Spleen (tissue), 11 donors: ENCODE data around the gene GLUD2. TPM values are rescaled to one million over a fixed set of nuclear protein-coding genes. Genes with fewer than 3 reads are reported as not detected.

Experiments used
- DNase-seq: peaks from one replicate; pipeline ENCODE4 v3.0.0-alpha.2; 2020
- H3K27ac ChIP-seq, 8 donors: fragments of 200-600 bp; sonication (generic) in 7 of 8; 1 replicate in 4 of 8; 2 replicates in 4 of 8; pipeline versions ENCODE4 v1.5.0 to v1.8.0; 2016 to 2021; ENCODE audit warnings: inconsistent platforms in 4 of 8, mild to moderate bottlenecking in 4 of 8, moderate library complexity in 1 of 8
- H3K27me3 ChIP-seq, 7 donors: fragments of 200-600 bp; sonication (generic) in 6 of 7; replicated peaks in 1 of 7; 1 replicate in 4 of 7; 2 replicates in 3 of 7; pipeline versions ENCODE4 v1.5.0 to v1.8.0; 2016 to 2021; ENCODE audit warnings: inconsistent platforms in 3 of 7, mild to moderate bottlenecking in 1 of 7
- H3K36me3 ChIP-seq, 6 donors: fragments of 200-600 bp; sonication (generic) in 5 of 6; 1 replicate in 4 of 6; 2 replicates in 2 of 6; pipeline versions ENCODE4 v1.5.0 to v1.8.0; 2016 to 2021; ENCODE audit warnings: inconsistent platforms in 2 of 6
- H3K4me1 ChIP-seq, 6 donors: fragments of 200-600 bp; sonication (generic) in 5 of 6; 1 replicate in 3 of 6; 2 replicates in 3 of 6; pipeline versions ENCODE4 v1.5.0 to v1.8.0; 2016 to 2021; ENCODE audit warnings: inconsistent platforms in 3 of 6
- H3K4me3 ChIP-seq, 8 donors: fragments of 200-600 bp; sonication (generic) in 7 of 8; 1 replicate in 4 of 8; 2 replicates in 4 of 8; pipeline versions ENCODE4 v1.5.0 to v1.8.0; 2016 to 2021; ENCODE audit warnings: inconsistent platforms in 4 of 8, mild to moderate bottlenecking in 4 of 8, moderate library complexity in 2 of 8
- H3K9me3 ChIP-seq, 8 donors: fragments of 200-600 bp; sonication (generic) in 7 of 8; 1 replicate in 4 of 8; 2 replicates in 4 of 8; pipeline versions ENCODE4 v1.5.0 to v1.8.0; 2016 to 2021; ENCODE audit warnings: inconsistent platforms in 4 of 8
- CTCF ChIP-seq, 11 experiments: fragments of 200-600 bp in 7 of 11; fragments of 450-650 bp in 4 of 11; sonication (generic) in 4 of 11; IDR thresholded peaks in 8 of 11; conservative IDR thresholded peaks in 3 of 11; 1 replicate in 7 of 11; 2 replicates in 4 of 11; pipeline versions ENCODE4 v1.4.0 to v1.8.0; 2016 to 2021; ENCODE audit warnings: antibody characterized with exemption in 11 of 11, inconsistent platforms in 4 of 11, mild to moderate bottlenecking in 1 of 11
- POLR2A ChIP-seq, 3 donors: fragments of 450-650 bp; IDR thresholded peaks; one replicate each; pipeline ENCODE4 v1.5.1; 2017; ENCODE audit warnings: antibody characterized with exemption in 3 of 3, mild to moderate bottlenecking in 1 of 3
- POLR2AphosphoS5 ChIP-seq, 3 donors: sonication (generic); formaldehyde crosslinking; IDR thresholded peaks; one replicate each; pipeline ENCODE4 v1.5.1; 2017; ENCODE audit warnings: antibody characterized with exemption in 3 of 3
- WGBS, 5 donors: extraction: QIAGEN DNeasy Blood & Tissue Kit in 3 of 5; methylation state at CpG; one replicate each; pipeline versions ENCODE4 v1.1.5 to v1.1.7; 2013 to 2018; 5-methylcytosine and 5-hydroxymethylcytosine counted together
- intact Hi-C: fragments of 100-400 bp; cut with DNase I; formaldehyde crosslinking; loops from one replicate; pipeline ENCODE4 v1.15.0; 2023; ENCODE audit warnings: low total_unique reads
- polyA plus RNA-seq, 3 donors: library from polyadenylated mRNA; stranded (reverse); fragments of 200-250 nt; gene quantifications; one replicate each; pipeline ENCODE4 v1.2.1, GENCODE V29; 2013
- total RNA-seq, 7 donors: library from RNA; depleted of rRNA in 3 of 7; stranded (reverse); fragments of >200 nt in 3 of 7; fragmentation: NEBNext Ultra II Directional in 4 of 7; extraction: Animal tissue kit (Norgen Biotek cat#: 25700) in 4 of 7; gene quantifications; one replicate each; pipeline versions ENCODE4 v1.1.0 to v1.2.1, GENCODE V29; 2016 to 2021
- donor health status: healthy with polysubstance abuse.
- donor health status: DM: no; HTN: no; CAD: no; lungs with moderate emphysema.
- donor health status: DM: no; HTN: no; CAD: no.
- donor health status: Bipolar disorder and iron deficiency.
- donor health status: healthy.
- donor health status: DM: no; HTN: no; CAD: no.
- donor health status: DM: yes; HTN: yes; CAD: no.

Gene GLUD2
- total and polyA plus RNA-seq, 10 donors, result 0.10 to 1.4 (median 0.19) TPM; not detected in 1

GRCh38 chrX:121014826-121015225 lies 32.6 kb upstream of the GLUD2 start:
- no peak for DNase-seq
- intact Hi-C loops, result no loop called here
- no peaks in the 10 kb centered on the region for H3K4me1 ChIP-seq
- peaks cover 0 to 12% (median 2%) of the 10 kb centered on the region in 8 donors for H3K9me3 ChIP-seq
- no peak overlapping the region for H3K4me3 ChIP-seq
- H3K27ac ChIP-seq, result no peak overlapping the region
- no peaks in the 10 kb centered on the region for H3K27me3 ChIP-seq
- 49 to 100% (median 76%) methylated on average over 1 to 2 of the region's 2 CpGs for WGBS, 5 donors
- H3K36me3 ChIP-seq, result no peaks in the 10 kb centered on the region
- TF ChIP-seq POLR2AphosphoS5 (IDR thresholded peaks at IDR 0.05), result no peak
- TF ChIP-seq CTCF (IDR thresholded peaks at IDR 0.05 in 8 of 11, conservative IDR thresholded peaks at IDR 0.05 in 3 of 11), result no peak
- no peak for TF ChIP-seq POLR2A (IDR thresholded peaks at IDR 0.05)

DNA sequence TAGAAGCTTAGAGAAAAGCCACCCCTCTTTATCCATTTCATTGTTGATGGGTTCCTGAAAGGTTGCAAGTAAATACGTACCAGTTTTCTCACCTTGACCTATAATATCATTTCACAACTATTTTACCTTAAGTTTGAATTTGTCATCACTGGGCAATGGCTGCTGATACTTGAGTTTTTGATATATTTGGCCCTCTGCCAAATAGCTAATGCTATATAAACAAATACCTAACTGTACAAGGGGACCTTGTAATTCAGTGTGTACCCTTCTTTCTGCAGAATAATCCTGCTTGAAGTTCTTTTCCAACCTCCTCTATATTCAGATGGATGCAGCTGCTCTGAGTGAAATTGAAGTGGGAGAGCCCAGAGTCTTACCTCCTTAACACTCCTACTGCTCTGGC lies 19.0 kb upstream of the GLUD2 start:
- Histone ChIP-seq H3K4me3 (no peak overlapping the region), H3K9me3 (no peaks in the 10 kb centered on the region), H3K27ac (no peak overlapping the region), H3K27me3 (peaks cover 0 to 4% (median 0%) of the 10 kb centered on the region in 7 donors), H3K4me1 (no peaks in the 10 kb centered on the region), H3K36me3 (no peaks in the 10 kb centered on the region)
- intact Hi-C loops, result no loop called here
- no peak for DNase-seq
- TF ChIP-seq POLR2A (IDR thresholded peaks at IDR 0.05), result no peak
- TF ChIP-seq POLR2AphosphoS5 (IDR thresholded peaks at IDR 0.05), result no peak
- no peak for TF ChIP-seq CTCF (IDR thresholded peaks at IDR 0.05 in 8 of 11, conservative IDR thresholded peaks at IDR 0.05 in 3 of 11)
- 44 to 76% (median 52%) methylated on average over 1 of the region's 1 CpG for WGBS, 5 donors

GRCh38 chrX:121030083-121030482 lies 17.3 kb upstream of the GLUD2 start:
- no peaks in the 10 kb centered on the region for H3K36me3 ChIP-seq

DNA sequence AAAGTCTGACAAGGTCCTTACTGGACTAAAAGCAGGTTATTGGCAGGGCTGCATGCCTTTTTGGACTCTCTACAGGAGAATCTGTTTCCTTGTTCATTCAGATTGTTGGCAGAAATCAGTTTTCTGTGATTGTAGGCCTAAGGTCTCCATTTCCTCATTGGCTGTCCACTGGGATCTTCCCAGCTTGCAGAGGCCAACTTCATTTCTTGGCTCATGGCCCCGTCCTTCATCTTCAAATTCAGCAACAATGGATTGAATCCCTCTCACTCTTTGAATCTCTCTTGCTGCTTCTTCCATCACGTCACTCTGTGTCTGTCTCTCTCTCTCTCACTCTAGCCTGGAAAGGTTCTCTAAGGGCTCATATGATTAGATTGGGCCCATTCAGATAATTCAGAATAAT lies 14.9 kb upstream of the GLUD2 start:
- no peak for DNase-seq
- TF ChIP-seq POLR2A (IDR thresholded peaks at IDR 0.05) (no peak), CTCF (IDR thresholded peaks at IDR 0.05 in 8 of 11, conservative IDR thresholded peaks at IDR 0.05 in 3 of 11) (no peak), POLR2AphosphoS5 (IDR thresholded peaks at IDR 0.05) (no peak)
- Histone ChIP-seq H3K27ac (no peak overlapping the region), H3K27me3 (no peaks in the 10 kb centered on the region), H3K36me3 (no peaks in the 10 kb centered on the region), H3K4me1 (no peaks in the 10 kb centered on the region), H3K4me3 (no peak overlapping the region), H3K9me3 (no peaks in the 10 kb centered on the region)
- intact Hi-C loops, result no loop called here
- 35 to 81% (median 59%) methylated on average over 2 of the region's 2 CpGs for WGBS, 5 donors

More at GRCh38 chrX:121030083-121030482, 17.3 kb upstream of the GLUD2 start:
- H3K4me3 ChIP-seq, result no peak overlapping the region
- TF ChIP-seq POLR2AphosphoS5 (IDR thresholded peaks at IDR 0.05) (no peak), POLR2A (IDR thresholded peaks at IDR 0.05) (no peak), CTCF (IDR thresholded peaks at IDR 0.05 in 8 of 11, conservative IDR thresholded peaks at IDR 0.05 in 3 of 11) (no peak)
- peaks cover 0 to 4% (median 0%) of the 10 kb centered on the region in 7 donors for H3K27me3 ChIP-seq
- H3K27ac ChIP-seq, result no peak overlapping the region
- intact Hi-C loops, result no loop called here
- no peak for DNase-seq
- no peaks in the 10 kb centered on the region for H3K4me1 ChIP-seq
- 87 to 95% (median 88%) methylated on average over 4 of the region's 4 CpGs for WGBS, 5 donors
- no peaks in the 10 kb centered on the region for H3K9me3 ChIP-seq
